Bronchial epithelial cell (primary cell): ENCODE measurements around the gene C4BPB. TPM values are rescaled to one million over a fixed set of nuclear protein-coding genes. Genes with fewer than 3 reads are reported as not detected.

Experiments used
- DNase-seq: peaks from one replicate; pipeline ENCODE4 v3.0.0-alpha.2; 2010; ENCODE audit warnings: low read depth
- FAIRE-seq: peaks from 2 replicates; lab custom pipeline; 2011; peaks lifted over from hg19 to GRCh38; lab: Jason Lieb, UNC
- H3K27me3 ChIP-seq: 2 replicates; pipeline ENCODE4 v1.5.1; 2011; ENCODE audit warnings: low read length; ENCODE audit not compliant: control insufficient read depth, insufficient read depth
- H3K36me3 ChIP-seq: 2 replicates; pipeline ENCODE4 v1.5.1; 2011; ENCODE audit warnings: low read length; ENCODE audit not compliant: control insufficient read depth, insufficient read depth
- H3K4me3 ChIP-seq: 2 replicates; pipeline ENCODE4 v1.5.1; 2011; ENCODE audit warnings: mild to moderate bottlenecking, low read depth, low read length, control low read depth
- total RNA-seq: library from RNA; depleted of rRNA; stranded (reverse); fragments of >200 nt; gene quantifications from 2 replicates; pipeline ENCODE4 v1.2.1, GENCODE V29; 2014
- TF ChIP-seq, protein P1 (sequence below): IDR thresholded peaks from 2 replicates; pipeline ENCODE4 v1.5.1; 2011; ENCODE audit warnings: mild to moderate bottlenecking, moderate library complexity, low read length, control low read depth, inconsistent platforms; ENCODE audit not compliant: insufficient read depth, severe bottlenecking

The C4BPB gene
- total RNA-seq, 1 donor from 2014 or later, result not detected

DNA sequence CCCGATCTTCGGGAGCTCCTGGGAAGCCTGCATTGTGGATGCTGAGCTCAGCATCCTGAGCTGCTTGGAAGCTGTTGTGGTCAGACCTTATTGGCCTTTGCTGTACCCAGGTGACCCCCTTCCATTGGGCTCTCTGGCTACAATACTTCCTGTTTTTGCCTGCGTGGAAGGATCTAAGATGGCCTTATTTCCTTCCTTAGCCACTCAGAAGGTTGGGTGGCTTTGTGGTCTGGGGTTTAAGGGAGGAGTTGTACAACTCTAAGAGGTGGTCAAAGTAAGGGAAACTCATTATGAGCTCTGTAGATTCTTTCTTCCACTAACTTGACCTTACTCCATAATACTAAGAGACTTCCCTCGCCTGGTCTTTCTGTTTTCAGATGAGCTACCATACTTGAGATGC lies 17.8 kb upstream of the C4BPB start:
- DNase-seq (no peak), FAIRE-seq (no peak)
- no peaks in the 10 kb centered on the region for H3K27me3 ChIP-seq
- H3K4me3 ChIP-seq, result no peak overlapping the region
- TF ChIP-seq, protein P1, sequence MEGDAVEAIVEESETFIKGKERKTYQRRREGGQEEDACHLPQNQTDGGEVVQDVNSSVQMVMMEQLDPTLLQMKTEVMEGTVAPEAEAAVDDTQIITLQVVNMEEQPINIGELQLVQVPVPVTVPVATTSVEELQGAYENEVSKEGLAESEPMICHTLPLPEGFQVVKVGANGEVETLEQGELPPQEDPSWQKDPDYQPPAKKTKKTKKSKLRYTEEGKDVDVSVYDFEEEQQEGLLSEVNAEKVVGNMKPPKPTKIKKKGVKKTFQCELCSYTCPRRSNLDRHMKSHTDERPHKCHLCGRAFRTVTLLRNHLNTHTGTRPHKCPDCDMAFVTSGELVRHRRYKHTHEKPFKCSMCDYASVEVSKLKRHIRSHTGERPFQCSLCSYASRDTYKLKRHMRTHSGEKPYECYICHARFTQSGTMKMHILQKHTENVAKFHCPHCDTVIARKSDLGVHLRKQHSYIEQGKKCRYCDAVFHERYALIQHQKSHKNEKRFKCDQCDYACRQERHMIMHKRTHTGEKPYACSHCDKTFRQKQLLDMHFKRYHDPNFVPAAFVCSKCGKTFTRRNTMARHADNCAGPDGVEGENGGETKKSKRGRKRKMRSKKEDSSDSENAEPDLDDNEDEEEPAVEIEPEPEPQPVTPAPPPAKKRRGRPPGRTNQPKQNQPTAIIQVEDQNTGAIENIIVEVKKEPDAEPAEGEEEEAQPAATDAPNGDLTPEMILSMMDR, result no peak
- H3K36me3 ChIP-seq, result peaks cover 8% of the 10 kb centered on the region

- TF ChIP-seq, protein P1, result no peak
- no peak for FAIRE-seq
- H3K27me3 ChIP-seq, result no peaks in the 10 kb centered on the region
- no peak overlapping the region for H3K4me3 ChIP-seq
- DNase-seq, result no peak
- H3K36me3 ChIP-seq, result peaks cover 6% of the 10 kb centered on the region
Observed at GRCh38 chr1:207071426-207071825, 17.2 kb upstream of the C4BPB start.

- Histone ChIP-seq H3K27me3 (no peaks in the 10 kb centered on the region), H3K4me3 (no peak overlapping the region), H3K36me3 (peaks cover 6% of the 10 kb centered on the region)
- DNase-seq (no peak), FAIRE-seq (no peak)
- TF ChIP-seq, protein P1, result no peak
Observed at GRCh38 chr1:207072233-207072632, 16.4 kb upstream of the C4BPB start.

GRCh38 chr1:207073906-207074820 lies 14.5 kb upstream of the C4BPB start:
- Histone ChIP-seq H3K36me3 (peaks cover 3% of the 10 kb centered on the region), H3K27me3 (no peaks in the 10 kb centered on the region), H3K4me3 (no peak overlapping the region)
- DNase-seq (peak; percentile 99), FAIRE-seq (no peak)
- TF ChIP-seq, protein P1, result no peak

- Histone ChIP-seq H3K36me3 (no peaks in the 10 kb centered on the region), H3K27me3 (no peaks in the 10 kb centered on the region), H3K4me3 (no peak overlapping the region)
- FAIRE-seq (no peak), DNase-seq (peak; percentile 12)
- TF ChIP-seq, protein P1, result no peak
Observed at GRCh38 chr1:207076181-207076955, 12.3 kb upstream of the C4BPB start.
